ENCODE results near the gene VAT1. TPM values are rescaled to one million over a fixed set of nuclear protein-coding genes. Genes with fewer than 3 reads are reported as not detected.
"Not testable (repeated sequence)": the region's sequence is repeated elsewhere in the genome, so short reads cannot be mapped to it uniquely, and the experiment has no call there.

Gene VAT1
- total RNA-seq, 1 donor from 2014 or later: 267 TPM

DNA sequence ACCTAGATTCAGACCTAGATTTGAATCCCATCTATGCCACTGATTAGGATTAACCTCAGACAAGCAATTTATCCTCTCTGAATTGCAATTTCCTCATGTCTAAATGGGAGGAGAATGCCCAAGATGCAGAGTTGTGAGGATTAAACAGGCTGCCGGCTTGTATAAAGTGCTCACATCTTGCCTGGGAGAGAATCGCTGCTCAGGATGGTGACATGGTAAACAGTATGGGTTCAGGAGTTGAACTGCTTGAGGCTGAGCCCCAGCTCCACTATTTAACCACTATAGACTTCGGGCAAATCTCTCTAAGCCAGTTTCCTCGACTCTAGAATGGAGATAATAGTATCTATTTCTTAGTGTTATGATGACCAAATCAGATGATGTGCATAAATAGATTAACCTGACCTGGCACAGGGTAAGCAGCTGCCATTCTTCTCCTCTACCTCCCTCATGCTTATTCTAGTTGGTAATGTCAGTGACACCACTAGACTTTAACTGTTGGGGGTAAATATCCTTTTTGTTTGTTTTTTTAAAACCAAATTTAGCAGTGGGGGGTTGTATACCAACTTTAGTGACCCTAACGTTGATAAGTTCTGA is 24.7 kb downstream of the VAT1 start:
- H3K27me3 ChIP-seq: no peaks in the 10 kb centered on the region
- TF ChIP-seq, protein P1, sequence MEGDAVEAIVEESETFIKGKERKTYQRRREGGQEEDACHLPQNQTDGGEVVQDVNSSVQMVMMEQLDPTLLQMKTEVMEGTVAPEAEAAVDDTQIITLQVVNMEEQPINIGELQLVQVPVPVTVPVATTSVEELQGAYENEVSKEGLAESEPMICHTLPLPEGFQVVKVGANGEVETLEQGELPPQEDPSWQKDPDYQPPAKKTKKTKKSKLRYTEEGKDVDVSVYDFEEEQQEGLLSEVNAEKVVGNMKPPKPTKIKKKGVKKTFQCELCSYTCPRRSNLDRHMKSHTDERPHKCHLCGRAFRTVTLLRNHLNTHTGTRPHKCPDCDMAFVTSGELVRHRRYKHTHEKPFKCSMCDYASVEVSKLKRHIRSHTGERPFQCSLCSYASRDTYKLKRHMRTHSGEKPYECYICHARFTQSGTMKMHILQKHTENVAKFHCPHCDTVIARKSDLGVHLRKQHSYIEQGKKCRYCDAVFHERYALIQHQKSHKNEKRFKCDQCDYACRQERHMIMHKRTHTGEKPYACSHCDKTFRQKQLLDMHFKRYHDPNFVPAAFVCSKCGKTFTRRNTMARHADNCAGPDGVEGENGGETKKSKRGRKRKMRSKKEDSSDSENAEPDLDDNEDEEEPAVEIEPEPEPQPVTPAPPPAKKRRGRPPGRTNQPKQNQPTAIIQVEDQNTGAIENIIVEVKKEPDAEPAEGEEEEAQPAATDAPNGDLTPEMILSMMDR (IDR thresholded peaks at IDR 0.05): no peak
- peaks cover 40% of the 10 kb centered on the region for H3K36me3 ChIP-seq
- peak overlapping the region; percentile 91 for H3K4me3 ChIP-seq
- no peak for ATAC-seq
- H3K27ac ChIP-seq: peak overlapping the region; percentile 72
- H3K9me3 ChIP-seq: no peaks in the 10 kb centered on the region
- intact Hi-C loops (cut with DNase I): no loop called here
- DNase-seq: no peak
- H3K4me1 ChIP-seq: peaks cover 31% of the 10 kb centered on the region

DNA sequence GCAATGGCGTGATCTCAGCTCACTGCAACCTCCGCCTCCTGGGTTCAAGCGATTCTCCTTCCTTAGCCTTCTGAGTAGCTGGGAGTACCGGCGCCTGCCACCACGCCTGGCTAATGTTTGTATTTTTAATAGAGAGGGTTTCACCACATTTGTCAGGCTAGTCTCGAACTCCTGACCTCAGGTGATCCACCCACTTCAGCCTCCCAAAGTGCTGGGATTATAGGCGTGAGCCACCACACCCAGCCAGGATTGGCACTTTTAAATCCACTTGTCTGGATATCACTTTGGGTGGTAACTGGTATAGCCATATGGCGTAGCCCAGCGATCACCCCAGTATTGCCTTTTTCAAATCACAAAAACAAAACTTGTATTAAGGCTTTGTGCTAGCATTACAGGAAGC is 28.3 kb downstream of the VAT1 start:
- H3K36me3 ChIP-seq: peaks cover 47% of the 10 kb centered on the region
- H3K27ac ChIP-seq; DNase-seq; H3K4me3 ChIP-seq; H3K9me3 ChIP-seq; H3K4me1 ChIP-seq; ATAC-seq; intact Hi-C loops (cut with DNase I); H3K27me3 ChIP-seq: not testable (repeated sequence)

DNA sequence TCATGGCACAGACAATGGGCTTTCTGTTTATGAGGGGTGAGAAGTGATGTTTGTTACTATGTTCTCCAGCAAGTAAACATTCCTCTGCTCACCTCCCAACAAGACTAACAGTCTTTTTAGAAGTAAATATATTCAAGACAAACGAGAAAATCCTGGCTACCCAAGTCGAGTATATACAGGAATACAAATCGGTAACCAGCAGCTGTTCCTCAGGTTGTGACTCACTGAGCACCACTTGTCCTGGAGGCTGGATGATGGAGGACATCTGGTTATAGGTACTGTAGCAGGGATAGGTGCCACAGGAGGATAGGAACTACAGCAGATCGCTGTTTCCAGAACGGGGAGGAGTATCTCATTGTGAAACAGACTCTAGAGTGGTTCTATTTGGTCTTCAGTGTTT is 29.3 kb downstream of the VAT1 start:
- ATAC-seq (no peak), DNase-seq (no peak)
- intact Hi-C loops (cut with DNase I): no loop called here
- Histone ChIP-seq H3K4me3 (no peak overlapping the region), H3K27me3 (no peaks in the 10 kb centered on the region), H3K9me3 (no peaks in the 10 kb centered on the region), H3K4me1 (peaks cover 6% of the 10 kb centered on the region), H3K36me3 (peaks cover 57% of the 10 kb centered on the region), H3K27ac (no peak overlapping the region)
- TF ChIP-seq, protein P1 (IDR thresholded peaks at IDR 0.05): no peak

DNA sequence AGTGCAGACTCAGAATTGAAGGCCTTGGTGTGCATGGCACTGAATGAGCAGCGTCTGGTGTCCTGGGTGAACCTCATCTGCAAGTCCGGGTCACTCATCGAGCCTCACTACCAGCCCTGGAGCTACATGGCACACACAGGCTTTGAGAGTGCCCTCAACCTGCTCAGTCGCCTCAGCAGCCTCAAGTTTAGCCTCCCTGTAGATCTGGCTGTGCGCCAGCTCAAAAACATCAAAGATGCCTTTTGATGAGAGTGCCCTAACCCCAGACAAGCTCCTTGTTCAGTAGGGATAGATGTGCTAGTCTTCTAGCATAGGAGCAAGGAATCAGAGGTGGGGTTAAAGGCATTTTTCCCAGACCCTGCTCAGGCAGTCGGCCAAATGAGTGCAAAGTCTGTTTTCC is 30.7 kb downstream of the VAT1 start:
- H3K27ac ChIP-seq: no peak overlapping the region
- H3K9me3 ChIP-seq: no peaks in the 10 kb centered on the region
- H3K4me3 ChIP-seq: no peak overlapping the region
- no peaks in the 10 kb centered on the region for H3K27me3 ChIP-seq
- peaks cover 71% of the 10 kb centered on the region for H3K36me3 ChIP-seq
- ATAC-seq (no peak), DNase-seq (no peak)
- TF ChIP-seq, protein P1 (IDR thresholded peaks at IDR 0.05): no peak
- intact Hi-C loops (cut with DNase I): no loop called here
- no peaks in the 10 kb centered on the region for H3K4me1 ChIP-seq

DNA sequence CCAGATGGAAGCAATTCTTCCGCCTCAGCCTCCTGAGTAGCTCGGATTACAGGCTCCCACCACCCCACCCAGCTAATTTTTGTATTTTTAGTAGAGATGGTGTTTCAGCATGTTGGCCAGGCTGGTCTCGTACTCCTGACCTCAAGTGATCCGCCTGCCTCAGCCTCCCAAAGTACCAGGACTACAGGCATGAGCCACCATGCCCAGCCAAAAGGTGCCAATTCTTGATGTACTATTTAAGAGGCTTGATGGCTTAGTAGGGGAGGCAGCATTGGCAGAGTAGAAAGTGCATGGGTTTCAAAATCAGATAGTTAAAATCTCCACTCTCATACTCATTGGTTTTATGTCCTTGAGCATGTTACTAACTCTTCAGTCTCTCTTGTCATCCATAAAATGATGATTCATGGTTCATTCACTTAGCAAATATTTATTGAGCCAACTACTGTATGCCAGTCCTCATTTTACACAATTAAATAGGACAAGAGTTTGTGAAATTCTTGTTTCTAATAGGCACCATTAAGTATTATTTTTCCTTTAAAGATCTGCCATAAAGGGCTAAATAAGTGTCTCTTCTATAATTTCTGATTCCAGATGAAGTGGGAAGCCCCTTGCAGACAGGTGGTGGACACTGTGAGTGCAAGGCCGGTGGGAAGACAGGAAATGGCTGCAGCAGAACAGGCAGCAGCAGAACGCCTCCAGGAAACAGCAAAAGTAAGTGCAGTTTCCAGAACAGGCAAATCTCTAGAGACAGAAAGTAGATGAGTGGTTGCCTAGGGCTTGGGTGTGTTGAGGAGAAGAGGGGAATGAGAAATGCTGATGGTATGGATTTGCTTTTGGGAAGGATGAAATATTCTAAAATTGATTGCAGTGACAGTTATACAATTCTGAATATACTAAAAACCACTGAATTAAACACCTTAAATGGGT is 32.2 kb downstream of the VAT1 start:
- intact Hi-C loops (cut with DNase I): no loop called here
- Histone ChIP-seq H3K4me1 (no peaks in the 10 kb centered on the region), H3K36me3 (peaks cover 84% of the 10 kb centered on the region), H3K4me3 (no peak overlapping the region), H3K9me3 (no peaks in the 10 kb centered on the region), H3K27ac (no peak overlapping the region), H3K27me3 (no peaks in the 10 kb centered on the region)
- DNase-seq: no peak
- ATAC-seq: no peak
- TF ChIP-seq, protein P1 (IDR thresholded peaks at IDR 0.05): no peak

DNA sequence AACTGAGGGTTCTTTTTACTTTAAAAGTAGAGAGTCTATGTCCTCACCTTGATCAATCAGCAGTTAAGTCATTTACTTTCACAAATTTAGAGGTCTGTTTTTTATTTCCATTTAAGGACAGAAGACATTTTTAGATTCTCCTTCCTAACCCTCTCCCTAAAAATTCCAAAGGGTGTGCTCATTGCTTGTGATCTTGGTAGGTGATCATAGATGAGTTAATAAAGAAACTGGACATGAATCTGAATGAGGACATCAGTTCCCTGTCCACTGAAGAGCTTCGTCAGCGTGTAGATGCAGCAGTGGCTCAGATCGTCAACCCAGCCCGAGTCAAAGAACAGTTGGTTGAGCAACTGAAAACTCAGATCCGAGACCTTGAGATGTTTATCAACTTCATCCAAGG is 33.0 kb downstream of the VAT1 start:
- Histone ChIP-seq H3K36me3 (peaks cover 86% of the 10 kb centered on the region), H3K4me3 (no peak overlapping the region), H3K9me3 (no peaks in the 10 kb centered on the region), H3K27ac (no peak overlapping the region), H3K4me1 (peaks cover 4% of the 10 kb centered on the region), H3K27me3 (no peaks in the 10 kb centered on the region)
- ATAC-seq: no peak
- intact Hi-C loops (cut with DNase I): no loop called here
- TF ChIP-seq, protein P1 (IDR thresholded peaks at IDR 0.05): no peak
- no peak for DNase-seq

Measured in upper lobe of right lung (tissue), 1 donor.